ENCODE measurements around the gene BCLAF1.

DNA sequence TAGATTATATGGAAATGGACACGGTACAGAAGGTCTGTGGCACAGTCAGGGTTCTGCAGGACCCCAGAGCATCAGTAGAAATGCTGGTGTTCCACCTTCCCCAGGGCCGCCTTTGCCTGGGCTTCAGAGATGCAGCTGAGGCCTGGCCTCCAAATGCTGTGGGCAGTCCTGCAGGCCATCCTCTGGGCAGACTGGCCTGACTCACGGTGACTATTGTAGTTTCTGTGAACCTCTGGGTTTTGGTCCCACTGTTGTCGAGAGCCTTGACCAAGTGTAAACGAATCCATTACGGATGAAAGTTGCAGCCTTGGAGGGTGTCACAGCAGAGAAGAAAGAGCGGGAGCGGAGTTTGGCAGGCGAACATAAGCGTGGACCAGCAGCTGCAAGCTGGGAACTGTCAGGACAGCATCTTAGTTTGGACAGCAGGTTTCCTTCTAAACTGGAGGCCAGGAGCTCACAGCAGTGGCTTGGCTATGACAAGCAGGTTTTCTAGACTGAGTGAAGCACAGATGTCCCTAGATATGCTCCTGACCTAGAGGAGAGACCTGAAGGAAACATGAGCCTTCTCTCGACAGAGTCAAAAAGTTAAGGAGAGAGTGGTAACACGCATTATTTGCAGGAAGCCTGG, 46.2 kb upstream of the BCLAF1 start:
- TF ChIP-seq TAF15 (IDR thresholded peaks at IDR 0.05; ENCODE audit: low read depth, low read length) (no peak), EGR1 (conservative IDR thresholded peaks at IDR 0.05) (no peak)
- TF ChIP-seq, protein P1, sequence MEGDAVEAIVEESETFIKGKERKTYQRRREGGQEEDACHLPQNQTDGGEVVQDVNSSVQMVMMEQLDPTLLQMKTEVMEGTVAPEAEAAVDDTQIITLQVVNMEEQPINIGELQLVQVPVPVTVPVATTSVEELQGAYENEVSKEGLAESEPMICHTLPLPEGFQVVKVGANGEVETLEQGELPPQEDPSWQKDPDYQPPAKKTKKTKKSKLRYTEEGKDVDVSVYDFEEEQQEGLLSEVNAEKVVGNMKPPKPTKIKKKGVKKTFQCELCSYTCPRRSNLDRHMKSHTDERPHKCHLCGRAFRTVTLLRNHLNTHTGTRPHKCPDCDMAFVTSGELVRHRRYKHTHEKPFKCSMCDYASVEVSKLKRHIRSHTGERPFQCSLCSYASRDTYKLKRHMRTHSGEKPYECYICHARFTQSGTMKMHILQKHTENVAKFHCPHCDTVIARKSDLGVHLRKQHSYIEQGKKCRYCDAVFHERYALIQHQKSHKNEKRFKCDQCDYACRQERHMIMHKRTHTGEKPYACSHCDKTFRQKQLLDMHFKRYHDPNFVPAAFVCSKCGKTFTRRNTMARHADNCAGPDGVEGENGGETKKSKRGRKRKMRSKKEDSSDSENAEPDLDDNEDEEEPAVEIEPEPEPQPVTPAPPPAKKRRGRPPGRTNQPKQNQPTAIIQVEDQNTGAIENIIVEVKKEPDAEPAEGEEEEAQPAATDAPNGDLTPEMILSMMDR (IDR thresholded peaks at IDR 0.05 in 2 of 3, conservative IDR thresholded peaks at IDR 0.05 in 1 of 3; ENCODE audit: insufficient read depth in 2 of 3, low read depth in 1 of 3, low read length in 3 of 3), result no peak
